LNCaP clone FGC (cell line): ENCODE results near the gene PAM16.

ENCODE experiments used
- DNase-seq: peaks from one replicate; pipeline ENCODE4 v3.0.0-alpha.2; 2011; ENCODE audit warnings: low read depth
- H3K4me3 ChIP-seq: 2 replicates; pipeline ENCODE4 v1.5.1; 2011; ENCODE audit warnings: mild to moderate bottlenecking, low read depth, low read length, control low read depth
- TF ChIP-seq, protein P1 (sequence below): IDR thresholded peaks from 2 replicates; pipeline ENCODE4 v1.5.1; 2012; ENCODE audit warnings: mild to moderate bottlenecking; ENCODE audit not compliant: control insufficient read depth, insufficient read depth; ENCODE audit errors: extremely low read depth

The PAM16 gene

GRCh38 chr16:4373909-4374742 lies 23.0 kb upstream of the PAM16 start:
- H3K4me3 ChIP-seq: peak overlapping the region; percentile 96
- TF ChIP-seq, protein P1, sequence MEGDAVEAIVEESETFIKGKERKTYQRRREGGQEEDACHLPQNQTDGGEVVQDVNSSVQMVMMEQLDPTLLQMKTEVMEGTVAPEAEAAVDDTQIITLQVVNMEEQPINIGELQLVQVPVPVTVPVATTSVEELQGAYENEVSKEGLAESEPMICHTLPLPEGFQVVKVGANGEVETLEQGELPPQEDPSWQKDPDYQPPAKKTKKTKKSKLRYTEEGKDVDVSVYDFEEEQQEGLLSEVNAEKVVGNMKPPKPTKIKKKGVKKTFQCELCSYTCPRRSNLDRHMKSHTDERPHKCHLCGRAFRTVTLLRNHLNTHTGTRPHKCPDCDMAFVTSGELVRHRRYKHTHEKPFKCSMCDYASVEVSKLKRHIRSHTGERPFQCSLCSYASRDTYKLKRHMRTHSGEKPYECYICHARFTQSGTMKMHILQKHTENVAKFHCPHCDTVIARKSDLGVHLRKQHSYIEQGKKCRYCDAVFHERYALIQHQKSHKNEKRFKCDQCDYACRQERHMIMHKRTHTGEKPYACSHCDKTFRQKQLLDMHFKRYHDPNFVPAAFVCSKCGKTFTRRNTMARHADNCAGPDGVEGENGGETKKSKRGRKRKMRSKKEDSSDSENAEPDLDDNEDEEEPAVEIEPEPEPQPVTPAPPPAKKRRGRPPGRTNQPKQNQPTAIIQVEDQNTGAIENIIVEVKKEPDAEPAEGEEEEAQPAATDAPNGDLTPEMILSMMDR: no peak
- no peak for DNase-seq

GRCh38 chr16:4373356-4373908 lies 22.3 kb upstream of the PAM16 start:
- no peak for DNase-seq
- TF ChIP-seq, protein P1: no peak
- H3K4me3 ChIP-seq: peak overlapping the region; percentile 96

DNA sequence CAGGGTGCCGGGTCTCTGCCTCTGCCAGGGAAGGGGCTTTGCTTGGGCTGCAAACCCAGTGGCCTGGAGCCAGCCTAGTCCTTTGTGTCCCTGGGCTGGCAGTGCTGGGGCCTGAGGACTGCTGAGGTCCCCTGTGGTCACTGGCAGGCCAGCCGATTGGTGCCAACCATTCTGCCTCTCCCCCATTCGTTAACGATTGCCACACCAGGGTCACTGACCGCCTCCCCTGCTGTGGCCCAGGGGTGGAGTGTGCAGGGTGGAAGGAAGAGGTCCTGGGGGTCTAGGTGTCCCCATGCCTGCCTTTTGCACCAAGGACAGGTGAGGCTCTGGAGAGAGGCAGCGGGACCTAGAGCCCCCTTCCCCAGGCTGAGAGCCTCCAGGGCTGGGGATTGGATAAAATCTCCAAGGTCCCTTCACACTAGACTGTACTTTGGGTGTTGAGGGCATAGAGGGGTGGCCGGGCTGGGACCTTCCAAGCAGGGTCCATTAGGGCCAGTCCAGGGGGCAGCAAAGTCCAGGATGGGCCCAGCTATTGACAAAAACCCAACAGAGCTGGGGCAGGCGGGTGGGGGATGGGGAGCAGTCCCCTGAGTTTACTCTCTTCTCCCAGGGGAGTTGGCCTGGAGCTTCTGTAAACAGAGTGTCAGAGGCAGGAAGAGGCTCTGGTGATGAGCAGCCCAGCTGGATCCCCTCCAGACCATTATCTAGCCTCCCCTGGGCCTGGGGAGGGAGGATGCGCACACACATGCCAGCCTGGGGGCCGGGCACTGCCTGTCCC lies 21.6 kb upstream of the PAM16 start:
- TF ChIP-seq, protein P1: no peak
- peak overlapping the region; percentile 96 for H3K4me3 ChIP-seq
- no peak for DNase-seq

DNA sequence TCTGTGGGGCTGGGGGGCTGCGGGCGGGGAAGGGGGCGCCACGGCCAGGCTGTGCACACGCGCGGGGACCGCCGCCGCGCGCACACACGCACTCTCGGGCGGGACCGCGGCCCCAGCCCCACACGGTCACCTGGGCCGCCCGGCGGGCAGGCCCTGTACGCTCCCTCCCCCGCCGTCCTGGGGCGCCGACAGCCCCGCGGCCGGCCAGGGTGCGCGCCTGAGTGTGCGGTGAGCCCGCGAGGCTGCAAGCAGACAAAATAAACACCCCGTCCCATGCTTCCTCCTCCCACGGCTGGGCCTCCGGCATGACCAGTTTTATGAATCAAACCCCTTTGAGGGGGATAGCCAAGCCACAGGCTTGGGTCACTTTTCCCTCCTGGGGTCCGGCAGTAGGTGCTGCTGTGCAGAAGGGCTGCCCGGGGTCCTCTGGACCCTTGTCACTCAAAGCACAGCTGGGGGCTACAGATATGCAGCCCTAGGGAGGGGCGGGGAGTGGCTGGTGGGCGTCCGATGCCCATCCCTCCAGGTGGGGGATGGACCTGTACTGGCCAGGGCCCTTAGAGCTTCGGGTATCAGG lies 21.0 kb upstream of the PAM16 start:
- TF ChIP-seq, protein P1: no peak
- H3K4me3 ChIP-seq: peak overlapping the region; percentile 96
- DNase-seq: no peak

- DNase-seq: no peak
Measured at GRCh38 chr16:4371357-4372000, 20.4 kb upstream of the PAM16 start, which contains the start of gene VASN. Gene VASN, plus strand, starts transcription at chr16:4371848. Its CDS starts 9,030 bp downstream, at chr16:4380878.

More at GRCh38 chr16:4371357-4372000, 20.4 kb upstream of the PAM16 start, which contains the start of gene VASN:
- TF ChIP-seq, protein P1: no peak
- peak within 1 kb of the TSS; percentile 96 for H3K4me3 ChIP-seq
